HG03558 (cell line): ENCODE data around the gene RDH16.
"Not testable (repeated sequence)": the region's sequence is repeated elsewhere in the genome, so short reads cannot be mapped to it uniquely, and the experiment has no call there.

Source experiments
- ATAC-seq: cut with Tn5 transposase; IDR thresholded peaks from one replicate; pipeline ENCODE4 v1.9.1; 2021; ENCODE audit warnings: moderate number of reproducible peaks; ENCODE audit not compliant: unreplicated experiment; ENCODE audit errors: extremely low read depth

RDH16 gene

DNA sequence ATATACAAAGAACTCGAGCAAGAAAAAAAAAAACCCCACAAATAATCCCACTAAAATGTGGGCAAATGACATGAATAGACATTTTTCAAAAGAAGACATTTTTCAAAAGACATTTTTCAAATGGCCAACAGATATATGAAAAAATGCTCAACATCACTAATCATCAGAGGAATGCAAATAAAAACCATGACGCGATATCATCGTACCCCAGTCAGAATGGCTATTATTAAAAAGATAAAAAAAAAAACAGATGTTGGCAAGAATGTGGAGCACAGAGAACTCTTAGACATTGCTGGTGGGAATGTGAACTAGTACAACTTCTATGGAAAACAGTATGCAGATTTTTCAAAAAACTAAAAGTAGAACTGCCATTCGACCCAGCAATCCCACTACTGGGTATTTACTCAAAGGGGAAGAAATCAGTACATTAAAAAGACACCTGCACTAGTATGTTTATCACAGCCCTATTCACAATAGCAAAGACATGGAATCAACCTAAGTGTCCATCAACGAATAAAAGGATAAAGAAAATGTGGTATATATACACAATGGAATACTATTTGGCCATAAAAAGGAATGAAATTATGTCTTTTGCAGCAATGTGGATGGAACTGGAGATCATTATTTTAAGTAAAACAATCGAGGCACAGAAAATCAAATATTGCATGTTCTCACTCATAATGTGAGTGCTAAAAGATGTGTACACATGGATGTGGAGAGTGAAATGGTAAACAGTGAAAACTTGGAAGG lies 32.6 kb upstream of the RDH16 start:
- ATAC-seq: no peak

DNA sequence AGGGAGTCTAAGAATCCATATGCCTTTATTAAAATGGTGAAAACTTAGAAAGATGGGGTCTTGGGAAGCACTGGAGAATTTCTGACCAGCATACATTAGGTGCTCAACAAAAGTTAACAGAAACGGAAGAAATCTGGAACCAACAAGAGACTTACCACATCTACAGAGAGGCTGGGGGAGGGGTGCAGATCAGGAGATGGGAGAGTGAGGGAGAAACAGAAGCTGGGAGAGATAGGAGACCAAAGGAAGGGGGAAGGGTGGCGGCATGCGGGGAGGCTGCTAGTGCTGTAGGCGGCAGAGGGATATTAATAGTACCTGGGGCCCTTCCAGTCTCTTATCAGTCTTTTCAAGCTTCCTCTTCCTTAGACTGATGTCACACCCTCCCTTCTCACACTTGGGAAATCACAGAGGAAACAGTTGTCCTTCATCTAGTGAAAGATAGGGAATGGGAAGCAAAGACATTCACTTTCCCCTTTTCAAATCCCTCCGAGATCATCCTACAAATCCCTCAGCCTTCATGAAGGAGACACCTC lies 30.9 kb upstream of the RDH16 start:
- ATAC-seq: no peak

DNA sequence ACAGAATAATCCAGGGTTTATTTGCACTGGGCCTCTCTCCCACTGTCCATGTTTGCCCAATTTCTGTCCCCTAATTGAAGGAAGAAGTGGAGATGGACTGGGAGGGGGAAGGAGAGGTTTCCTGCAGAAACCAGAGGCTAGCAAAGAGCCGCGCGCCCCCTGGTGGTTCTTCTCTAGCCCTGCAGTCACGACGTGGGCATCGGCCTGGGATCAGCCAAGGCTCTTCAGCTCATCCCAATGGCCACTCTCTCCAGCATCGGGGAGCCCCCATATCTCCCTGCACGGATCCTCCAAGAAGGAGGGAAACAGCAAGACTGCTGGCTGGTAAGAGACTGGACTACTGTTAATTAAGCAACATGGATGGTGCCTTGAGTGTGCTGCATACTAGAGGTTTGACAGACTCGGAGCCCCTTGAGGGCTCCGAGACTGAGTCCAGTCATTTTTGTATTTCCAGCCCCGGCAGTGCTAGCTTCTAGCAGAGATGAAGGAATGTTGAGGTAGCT lies 30.2 kb upstream of the RDH16 start:
- ATAC-seq: no peak

DNA sequence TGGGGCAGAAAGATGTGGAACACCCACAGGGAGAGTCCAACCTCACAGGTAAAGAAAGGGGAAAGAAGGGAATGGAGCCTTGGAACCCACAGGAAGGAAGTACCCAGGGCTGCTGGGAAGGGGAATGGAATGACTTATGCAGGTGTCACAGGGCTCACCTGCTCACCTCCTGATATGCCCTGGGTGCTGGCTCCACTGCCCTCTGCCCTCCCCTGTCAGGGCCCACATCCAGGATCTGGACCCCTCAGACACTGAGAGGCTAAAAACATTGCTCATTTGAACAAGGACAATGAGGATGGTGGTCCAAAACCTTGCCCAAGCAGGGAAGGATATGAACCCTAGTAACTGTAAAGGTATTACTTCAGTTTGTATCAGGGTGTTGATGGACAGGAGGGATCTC lies 29.6 kb upstream of the RDH16 start:
- no peak for ATAC-seq

DNA sequence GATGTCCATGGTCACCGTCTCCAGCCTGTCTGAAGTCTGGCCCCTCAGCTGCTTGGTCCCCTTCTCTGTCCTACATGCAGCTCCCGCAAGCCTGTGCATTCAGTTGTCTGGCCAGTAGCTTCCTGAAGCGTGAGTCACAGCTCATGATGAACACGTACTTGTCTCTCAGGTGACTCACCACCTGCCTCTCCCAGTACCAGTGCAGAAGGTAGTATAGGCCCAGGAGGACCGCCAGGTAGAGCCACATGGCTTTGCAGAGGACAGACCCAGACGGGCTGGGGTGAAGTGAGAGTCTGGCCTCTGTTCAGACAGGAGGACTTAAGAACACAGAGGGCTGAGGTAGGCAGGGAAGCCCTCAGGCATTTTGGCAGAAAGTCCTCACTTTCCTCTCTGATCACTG lies 28.3 kb upstream of the RDH16 start:
- ATAC-seq: not testable (repeated sequence)

DNA sequence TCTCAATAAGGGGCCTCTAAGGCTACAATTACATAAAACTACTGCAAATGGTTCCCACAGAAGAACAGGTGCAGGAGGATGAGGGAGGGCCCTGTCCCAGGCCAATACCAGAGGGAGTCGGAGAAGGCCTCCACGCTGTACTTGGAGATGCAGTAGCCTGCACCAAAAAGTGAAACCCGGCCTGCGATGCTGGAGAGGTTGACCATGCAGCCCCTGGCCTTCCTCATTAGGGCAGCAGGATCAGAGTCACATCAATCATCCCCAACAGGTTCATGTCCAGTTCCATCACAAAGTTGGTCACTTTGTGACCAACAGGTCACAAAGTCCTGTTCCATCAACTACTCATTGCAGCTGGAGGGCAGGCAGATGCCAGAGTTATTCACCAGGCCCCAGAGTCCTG lies 26.0 kb upstream of the RDH16 start:
- ATAC-seq: no peak

DNA sequence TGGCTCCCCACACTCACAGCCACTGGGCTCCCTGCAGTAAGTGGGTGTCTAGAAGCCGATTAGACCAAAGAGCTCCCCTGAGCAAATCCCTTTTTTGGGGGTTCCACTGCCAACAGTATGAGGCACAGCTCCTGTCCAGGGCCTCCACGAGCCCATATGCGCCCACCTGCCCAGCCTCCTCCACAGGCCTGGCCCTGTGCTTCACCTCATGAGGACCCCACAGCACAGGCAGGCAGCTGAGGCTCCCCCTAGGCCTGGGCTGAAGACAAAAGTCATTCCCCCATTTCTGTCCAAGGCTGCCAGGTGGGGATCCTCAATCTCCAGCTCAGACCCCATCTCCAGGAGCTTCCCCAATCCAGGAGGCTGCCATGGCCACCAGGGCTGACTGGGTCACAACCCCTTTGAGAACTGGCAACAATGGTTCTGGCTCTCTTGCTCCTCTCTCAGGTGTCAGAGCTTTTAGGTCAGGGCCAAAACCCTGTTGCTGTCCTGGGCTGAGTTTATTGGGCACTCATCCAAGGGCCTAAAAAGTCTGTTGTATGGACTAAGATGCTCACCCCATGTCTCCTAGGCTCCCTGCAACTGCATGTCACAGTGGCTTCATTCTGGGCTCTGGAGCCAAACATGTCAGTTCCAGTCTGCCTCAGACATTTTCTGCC lies 25.3 kb upstream of the RDH16 start:
- not testable (repeated sequence) for ATAC-seq

DNA sequence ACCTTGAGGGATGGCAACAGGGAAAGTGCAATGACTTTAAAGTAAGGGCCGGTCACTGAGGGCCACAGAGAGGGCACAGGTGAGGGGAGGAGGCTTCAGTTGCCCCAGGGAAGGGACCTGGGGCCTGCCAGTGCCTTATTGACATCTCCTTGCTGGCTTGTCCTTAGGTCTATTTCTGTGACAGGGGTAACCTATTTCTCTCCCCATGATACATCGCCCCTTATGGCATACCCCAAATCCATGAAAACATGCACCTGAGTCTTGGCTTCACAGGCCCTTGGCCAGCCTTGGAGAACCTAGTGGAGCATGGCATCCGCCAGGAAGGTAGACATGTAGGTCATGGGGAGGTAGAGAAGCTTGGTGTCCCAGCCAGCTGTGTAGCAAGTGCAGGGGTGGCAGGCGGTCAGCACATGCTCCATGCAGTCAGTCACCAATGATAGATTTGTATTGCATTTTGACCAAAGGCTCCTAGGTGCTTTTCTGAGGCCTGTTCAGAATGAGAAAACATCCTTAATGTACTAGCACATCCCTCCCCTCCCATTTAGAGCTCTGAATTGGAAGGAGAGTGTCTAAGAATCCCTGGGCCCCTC lies 23.6 kb upstream of the RDH16 start:
- no peak for ATAC-seq

DNA sequence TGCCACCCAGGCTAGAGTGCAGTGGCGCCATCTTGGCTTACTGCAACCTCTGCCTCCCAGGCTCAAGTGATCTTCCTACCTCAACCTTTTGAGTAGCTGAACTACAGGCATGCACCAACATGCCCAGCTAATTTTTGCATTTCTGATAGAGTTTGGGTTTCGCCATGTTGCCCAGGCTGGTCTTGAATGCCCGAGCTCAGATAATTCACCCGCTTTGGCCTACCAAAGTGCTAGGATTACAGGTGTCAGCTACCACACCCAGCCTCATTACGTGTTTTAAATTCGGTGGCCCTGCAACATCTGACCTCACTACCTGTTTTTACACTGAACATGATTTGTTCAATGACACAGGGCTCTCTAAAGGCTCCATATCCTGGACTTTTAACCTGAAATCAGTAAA lies 22.9 kb upstream of the RDH16 start:
- ATAC-seq: no peak

DNA sequence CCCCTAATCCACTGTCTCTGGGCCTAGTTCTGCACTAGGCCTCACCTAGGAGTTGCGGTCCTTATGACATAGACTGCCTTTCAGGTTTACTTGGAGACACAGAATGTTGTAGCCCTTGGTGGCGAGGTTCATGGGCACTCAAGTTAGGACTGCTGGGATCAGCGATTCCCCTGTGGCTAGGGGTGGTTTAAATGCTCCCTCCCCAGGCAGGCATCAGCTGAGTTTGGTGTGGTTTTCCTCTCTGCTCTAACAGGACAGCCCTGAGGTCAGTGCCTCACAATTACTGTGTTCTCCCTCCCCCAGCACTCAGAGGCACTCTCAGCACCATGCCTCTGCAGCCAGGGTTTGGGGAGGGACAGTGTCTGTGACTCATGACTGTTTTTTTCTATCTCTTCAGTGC lies 22.2 kb upstream of the RDH16 start:
- ATAC-seq: no peak

DNA sequence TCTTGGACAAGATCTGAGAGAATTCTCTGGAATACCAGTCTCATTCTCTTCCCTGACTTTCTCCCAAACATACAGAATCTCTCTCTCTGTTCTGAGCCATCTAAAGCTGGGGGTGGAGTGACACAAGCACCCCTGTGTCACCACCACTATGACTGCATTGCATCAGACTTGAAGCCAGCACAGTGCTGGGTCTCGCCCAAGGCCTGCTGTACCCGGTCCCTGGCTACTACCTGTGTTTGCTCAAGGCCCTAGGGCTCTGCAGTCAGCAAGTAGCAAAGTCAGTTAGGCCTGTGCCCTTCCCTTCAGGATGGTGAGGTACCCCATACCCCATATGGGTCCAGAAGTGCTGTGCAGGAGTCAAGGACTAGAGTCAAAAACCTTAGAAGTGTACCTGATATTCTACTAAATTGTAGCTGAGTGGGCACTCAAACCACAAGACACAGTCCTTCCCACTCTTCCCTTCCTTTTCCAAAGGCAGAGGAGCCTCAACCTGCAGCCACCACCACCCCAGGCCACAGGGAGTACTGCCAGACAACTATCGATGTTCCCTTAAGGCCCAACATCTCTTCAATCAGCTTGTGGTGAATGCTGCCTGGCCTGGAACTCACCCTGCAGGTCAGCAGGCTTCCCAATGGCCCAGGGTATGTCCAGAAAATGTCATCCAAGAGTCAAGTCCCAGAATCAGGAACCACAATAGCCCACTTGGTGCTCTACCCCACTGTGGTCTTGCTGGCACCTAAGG lies 21.2 kb upstream of the RDH16 start:
- ATAC-seq: no peak

DNA sequence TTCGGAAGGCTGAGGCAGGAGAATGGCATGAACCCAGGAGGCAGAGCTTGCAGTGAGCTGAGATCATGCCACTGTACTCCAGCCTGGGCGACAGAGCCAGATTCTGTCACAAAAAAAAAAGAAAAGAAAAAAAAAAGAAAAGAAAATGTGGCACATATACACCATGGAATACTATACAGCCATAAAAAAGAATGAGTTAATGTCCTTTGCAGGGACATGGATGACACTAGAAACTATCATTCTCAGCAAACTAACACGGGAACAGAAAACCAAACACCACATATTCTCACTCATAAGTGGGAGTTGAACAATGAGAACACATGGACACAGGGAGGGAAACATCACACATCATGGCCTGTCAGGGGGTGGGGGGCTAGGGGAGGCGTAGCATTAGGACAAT lies 20.0 kb upstream of the RDH16 start:
- not testable (repeated sequence) for ATAC-seq

DNA sequence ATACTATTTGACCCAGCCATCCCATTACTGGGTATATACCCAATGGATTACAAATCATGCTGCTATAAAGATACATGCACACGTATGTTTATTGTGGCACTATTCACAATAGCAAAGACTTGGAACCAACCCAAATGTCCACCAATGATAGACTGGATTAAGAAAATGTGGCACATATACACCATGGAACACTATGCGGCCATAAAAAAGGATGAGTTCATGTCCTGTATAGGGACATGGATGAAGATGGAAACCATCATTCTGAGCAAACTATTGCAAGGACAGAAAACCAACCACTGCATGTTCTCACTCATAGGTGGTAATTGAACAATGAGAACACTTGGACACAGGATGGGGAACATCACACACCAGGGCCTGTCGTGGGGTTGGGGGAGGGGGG lies 16.8 kb upstream of the RDH16 start:
- not testable (repeated sequence) for ATAC-seq

DNA sequence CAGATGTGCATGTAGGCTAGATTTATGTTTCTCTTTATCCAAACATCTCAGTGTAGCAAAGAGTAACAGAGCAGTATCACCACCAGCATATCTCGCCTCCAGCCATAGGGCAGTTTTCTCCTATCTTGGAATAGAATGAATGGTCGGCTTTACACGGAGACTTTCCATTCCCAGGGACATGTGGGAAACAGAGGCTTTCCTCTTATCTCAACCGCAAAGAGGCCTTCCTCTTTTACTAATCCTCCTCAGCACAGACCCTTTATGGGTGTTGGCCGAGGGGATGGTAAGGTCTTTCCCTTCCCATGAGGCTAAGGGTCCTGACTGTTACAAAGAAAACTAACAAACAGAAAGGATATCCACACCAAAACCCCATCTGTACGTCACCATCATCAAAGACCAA lies 11.5 kb upstream of the RDH16 start:
- ATAC-seq: not testable (repeated sequence)

DNA sequence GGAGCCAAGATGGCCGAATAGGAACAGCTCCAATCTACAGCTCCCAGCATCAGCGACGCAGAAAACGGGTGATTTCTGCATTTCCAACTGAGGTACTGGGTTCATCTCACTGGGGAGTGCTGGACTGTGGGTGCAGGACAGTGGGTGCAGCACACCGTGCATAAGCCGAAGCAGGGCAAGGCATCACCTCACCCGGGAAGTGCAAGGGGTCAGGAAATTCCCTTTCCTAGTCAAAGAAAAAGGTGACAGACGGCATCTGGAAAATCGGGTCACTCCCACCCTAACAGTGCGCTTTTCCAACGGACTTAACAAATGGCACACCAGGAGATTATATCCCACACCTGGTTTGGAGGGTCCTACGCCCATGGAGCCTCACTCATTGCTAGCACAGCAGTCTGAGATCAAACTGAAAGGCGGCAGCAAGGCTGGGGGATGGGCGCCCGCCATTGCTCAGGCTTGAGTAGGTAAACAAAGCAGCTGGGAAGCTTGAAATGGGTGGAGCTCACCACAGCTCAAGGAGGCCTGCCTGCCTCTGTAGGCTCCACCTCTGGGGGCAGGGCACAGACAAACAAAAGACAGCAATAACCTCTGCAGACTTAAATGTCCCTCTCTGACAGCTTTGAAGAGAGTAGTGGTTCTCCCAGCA lies 8.7 kb upstream of the RDH16 start:
- not testable (repeated sequence) for ATAC-seq

DNA sequence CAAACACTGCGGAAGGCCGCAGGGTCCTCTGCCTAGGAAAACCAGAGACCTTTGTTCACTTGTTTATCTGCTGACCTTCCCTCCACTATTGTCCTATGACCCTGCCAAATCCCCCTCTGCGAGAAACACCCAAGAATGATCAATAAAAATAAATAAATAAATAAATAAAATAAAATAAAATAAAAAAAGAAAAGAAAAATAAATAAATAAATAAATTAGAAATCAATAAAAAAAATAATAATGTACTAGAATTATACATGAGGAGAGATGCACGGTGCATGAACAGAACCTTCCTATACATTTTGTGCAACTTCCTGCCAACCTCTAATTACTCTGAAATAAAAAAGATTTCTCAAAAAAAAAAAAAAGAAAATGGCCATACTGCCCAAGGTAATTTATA lies 7.7 kb upstream of the RDH16 start:
- ATAC-seq: not testable (repeated sequence)

DNA sequence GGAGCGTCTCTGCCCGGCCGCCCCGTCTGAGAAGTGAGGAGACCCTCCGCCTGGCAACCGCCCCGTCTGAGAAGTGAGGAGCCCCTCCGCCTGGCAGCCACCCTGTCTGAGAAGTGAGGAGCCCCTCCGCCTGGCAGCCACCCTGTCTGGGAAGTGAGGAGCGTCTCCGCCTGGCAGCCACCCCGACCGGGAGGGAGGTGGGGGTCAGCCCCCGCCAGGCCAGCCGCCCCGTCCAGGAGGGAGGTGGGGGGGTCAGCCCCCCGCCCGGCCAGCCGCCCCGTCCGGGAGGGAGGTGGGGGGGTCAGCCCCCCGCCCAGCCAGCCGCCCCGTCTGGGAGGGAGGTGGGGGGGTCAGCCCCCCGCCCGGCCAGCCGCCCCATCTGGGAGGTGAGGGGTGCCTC lies 6.1 kb upstream of the RDH16 start:
- not testable (repeated sequence) for ATAC-seq

DNA sequence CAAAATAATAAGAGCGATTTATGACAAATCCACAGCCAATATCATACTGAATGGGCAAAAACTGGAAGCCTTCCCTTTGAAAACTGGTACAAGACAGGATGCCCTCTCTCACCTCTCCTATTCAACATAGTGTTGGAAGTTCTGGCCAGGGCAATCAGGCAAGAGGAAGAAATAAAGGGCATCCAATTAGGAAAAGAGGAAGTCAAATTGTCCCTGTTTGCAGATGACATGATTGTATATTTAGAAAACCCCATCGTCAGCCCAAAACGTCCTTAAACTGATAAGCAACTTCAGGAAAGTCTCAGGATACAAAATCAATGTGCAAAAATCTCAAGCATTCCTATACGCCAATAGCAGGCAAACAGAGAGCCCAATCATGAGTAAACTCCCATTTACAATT lies 4.8 kb upstream of the RDH16 start:
- not testable (repeated sequence) for ATAC-seq

DNA sequence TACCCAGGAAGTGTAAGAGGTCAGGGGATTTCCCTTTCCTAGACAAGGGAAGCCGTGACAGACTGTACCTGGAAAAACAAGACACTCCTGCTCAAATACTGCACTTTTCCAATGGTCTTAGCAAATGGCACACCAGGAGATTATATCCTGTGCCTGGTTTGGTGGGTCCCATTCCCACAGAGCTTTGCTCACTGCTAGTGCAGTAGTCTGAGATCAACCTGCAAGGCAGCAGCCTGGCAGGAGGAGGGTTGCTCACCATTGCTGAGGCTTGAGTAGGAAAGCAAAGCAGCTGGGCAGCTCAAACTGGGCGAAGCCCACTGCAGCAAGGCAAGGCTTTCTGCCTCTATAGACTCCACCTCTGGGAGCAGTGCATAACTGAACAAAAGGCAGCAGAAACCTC lies 1.0 kb upstream of the RDH16 start:
- ATAC-seq: no peak

DNA sequence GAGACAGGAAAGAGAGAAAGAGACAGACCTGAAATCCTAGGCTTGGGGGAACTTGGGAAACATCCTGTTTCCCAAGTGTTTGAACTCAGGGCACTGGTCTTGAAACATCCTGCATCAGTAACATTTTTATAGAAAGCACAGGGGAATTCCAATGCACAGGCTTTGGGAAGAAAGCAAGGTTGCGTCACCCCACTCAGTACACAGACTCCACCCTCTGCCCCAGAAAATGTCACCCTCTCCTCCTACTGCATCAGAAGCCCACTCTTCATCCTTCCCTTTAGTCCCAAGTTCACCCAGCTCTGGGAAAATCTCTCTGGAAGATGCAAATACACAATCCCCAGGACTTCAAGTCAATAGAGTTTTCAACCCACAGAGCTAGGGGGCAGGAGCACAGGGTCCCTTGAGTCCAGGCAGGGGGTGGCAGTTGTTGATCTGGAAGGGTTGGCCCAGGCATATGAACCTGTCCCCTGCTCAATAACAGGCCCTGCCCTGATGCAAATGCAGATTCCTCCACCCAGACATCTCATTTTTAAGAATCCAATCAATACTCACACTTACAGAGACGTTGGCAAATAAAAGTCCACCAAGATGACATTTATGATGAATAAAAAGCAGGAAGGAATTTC lies 1.7 kb downstream of the RDH16 start:
- ATAC-seq: no peak
